HepG2 (cell line): ENCODE results near the gene MICA. TPM values are rescaled to one million over a fixed set of nuclear protein-coding genes. Genes with fewer than 3 reads are reported as not detected.
A peak's percentile ranks its signal among the peaks of the same experiment; 100 is the strongest.

ENCODE experiments used
- ATAC-seq: fragments of 200-7000 bp; cut with Tn5 transposase; 3 replicates; pipeline ENCODE4 v1.9.1; 2020; ENCODE audit warnings: mild to moderate bottlenecking, moderate library complexity
- BruUV-seq: library from RNA; stranded (reverse); fragments of 400-500 nt; replicated peaks from 2 replicates; lab custom pipeline; 2021; lab: Mats Ljungman, UMichigan
- CTCF ChIA-PET: fragments of 300-600 bp; formaldehyde crosslinking; extraction: SDS; loops from one replicate; lab custom pipeline; 2021; ENCODE audit warnings: low total read pairs, inconsistent platforms, low intra/inter-chr PET ratio; lab: Yijun Ruan, JAX
- POLR2A ChIA-PET: fragments of 350-600 bp; sonication (Branson Sonifier 250); formaldehyde crosslinking; loops from one replicate; lab custom pipeline; 2020; ENCODE audit warnings: antibody characterized with exemption, inconsistent platforms; lab: Yijun Ruan, JAX
- DNase-seq: peaks from one replicate; pipeline ENCODE4 v3.0.0-alpha.2; 2015; ENCODE audit warnings: low spot score
- FAIRE-seq: peaks from 3 replicates; lab custom pipeline; 2011; peaks lifted over from hg19 to GRCh38; lab: Jason Lieb, UNC
- H2AFZ ChIP-seq: one replicate; pipeline ENCODE4 v1.6.1; 2011; ENCODE audit warnings: low read length, inconsistent platforms
- H3K27ac ChIP-seq: fragments of 300-600 bp; 3 replicates; pipeline ENCODE4 v1.8.0; 2011; ENCODE audit warnings: mixed run types, mild to moderate bottlenecking, mixed read lengths, low read length, inconsistent platforms; ENCODE audit not compliant: insufficient read depth; ENCODE audit errors: extremely low read length
- H3K27me3 ChIP-seq, 2 experiments: fragments of 200-600 bp in 1 of 2; 2 replicates in 1 of 2; 3 replicates in 1 of 2; pipeline versions ENCODE4 v1.6.0 to v1.8.0; 2011; ENCODE audit warnings: low read length in 2 of 2, mild to moderate bottlenecking in 2 of 2, moderate library complexity in 2 of 2, inconsistent platforms in 1 of 2; ENCODE audit not compliant: insufficient read depth in 2 of 2, control insufficient read depth in 1 of 2
- H3K36me3 ChIP-seq, 2 experiments: fragments of 200-600 bp in 1 of 2; replicated peaks in 1 of 2; 2 replicates in 1 of 2; 3 replicates in 1 of 2; pipeline versions ENCODE4 v1.5.1 to v1.8.0; 2011; ENCODE audit warnings: low read length in 2 of 2, inconsistent platforms in 1 of 2; ENCODE audit not compliant: insufficient read depth in 2 of 2, control insufficient read depth in 1 of 2
- H3K4me1 ChIP-seq: 2 replicates; pipeline ENCODE4 v1.5.1; 2012; ENCODE audit warnings: low read length, inconsistent platforms; ENCODE audit not compliant: insufficient read depth
- H3K4me2 ChIP-seq: 2 replicates; pipeline ENCODE4 v1.6.0; 2011; ENCODE audit warnings: low read depth, low read length, inconsistent platforms
- H3K4me3 ChIP-seq, 3 experiments: fragments of 200-600 bp in 1 of 3; sonication (generic), shearing (Covaris generic) in 1 of 3; replicated peaks in 1 of 3; 2 replicates each; pipeline ENCODE4 v1.5.1; 2011 to 2016; ENCODE audit warnings: low read length in 3 of 3, inconsistent platforms in 2 of 3, low read depth in 2 of 3, mild to moderate bottlenecking in 2 of 3, control low read depth in 1 of 3, mixed read lengths in 1 of 3; ENCODE audit not compliant: insufficient read depth in 1 of 3
- H3K79me2 ChIP-seq: one replicate; pipeline ENCODE4 v1.6.1; 2011; ENCODE audit warnings: low read length, inconsistent platforms; ENCODE audit not compliant: insufficient read depth
- H3K9ac ChIP-seq: 2 replicates; pipeline ENCODE4 v1.6.0; 2011; ENCODE audit warnings: mild to moderate bottlenecking, low read depth, low read length, inconsistent platforms; ENCODE audit not compliant: insufficient read depth
- H3K9me3 ChIP-seq: 2 replicates; pipeline ENCODE4 v1.5.1; 2012; ENCODE audit warnings: mild to moderate bottlenecking, low read length
- H4K20me1 ChIP-seq: 2 replicates; pipeline ENCODE4 v1.6.0; 2011; ENCODE audit warnings: inconsistent platforms, mild to moderate bottlenecking, low read length, moderate library complexity; ENCODE audit not compliant: insufficient read depth
- ARID5B ChIP-seq: IDR thresholded peaks from 2 replicates; pipeline ENCODE4 v1.4.0; 2020; ENCODE audit warnings: mild to moderate bottlenecking, missing genetic modification reagents
- BHLHE40 ChIP-seq: IDR thresholded peaks from 2 replicates; pipeline ENCODE4 v1.6.1; 2011; ENCODE audit warnings: low read length, improper control_type of control experiment
- CEBPB ChIP-seq: IDR thresholded peaks from 2 replicates; pipeline ENCODE4 v1.6.1; 2011; ENCODE audit warnings: low read depth, low read length, improper control_type of control experiment, borderline replicate concordance
- DR1 ChIP-seq: sonication (generic); formaldehyde crosslinking; IDR thresholded peaks from 2 replicates; pipeline ENCODE4 v1.8.0; 2021; ENCODE audit warnings: mild to moderate bottlenecking, missing genetic modification reagents, inconsistent platforms
- HNRNPLL ChIP-seq: fragments of 200-400 bp; formaldehyde crosslinking; IDR thresholded peaks from 2 replicates; pipeline ENCODE4 v1.6.1; 2017; ENCODE audit warnings: mild to moderate bottlenecking, low read depth, low read length; ENCODE audit not compliant: poor library complexity, severe bottlenecking
- MEIS1 ChIP-seq: sonication (generic); formaldehyde crosslinking; IDR thresholded peaks from 2 replicates; pipeline ENCODE4 v1.9.0; 2021; ENCODE audit warnings: mild to moderate bottlenecking, missing genetic modification reagents, moderate library complexity, borderline replicate concordance
- NFIB ChIP-seq: sonication (generic); formaldehyde crosslinking; IDR thresholded peaks from 2 replicates; pipeline ENCODE4 v1.9.0; 2021; ENCODE audit warnings: missing genetic modification reagents, mild to moderate bottlenecking, borderline replicate concordance
- SP1 ChIP-seq, 2 experiments: fragments of 450-650 bp in 1 of 2; sonication (generic) in 1 of 2; formaldehyde crosslinking in 1 of 2; IDR thresholded peaks; 2 replicates each; pipeline versions ENCODE4 v1.4.0 to v1.6.1; 2016 to 2020; ENCODE audit warnings: missing genetic modification reagents in 1 of 2
- ZFP36 ChIP-seq: fragments of 150-350 bp; IDR thresholded peaks from 2 replicates; pipeline ENCODE4 v1.6.1; 2018; ENCODE audit warnings: borderline replicate concordance, low read length, low read depth; ENCODE audit not compliant: partially characterized antibody
- ZNF329 ChIP-seq: sonication (generic); formaldehyde crosslinking; IDR thresholded peaks from 2 replicates; pipeline ENCODE4 v1.9.0; 2021; ENCODE audit warnings: low read depth, mild to moderate bottlenecking, missing genetic modification reagents
- ZNF331 ChIP-seq: sonication (generic); formaldehyde crosslinking; IDR thresholded peaks from 2 replicates; pipeline ENCODE4 v1.4.0; 2020; ENCODE audit warnings: missing genetic modification reagents
- ZNF644 ChIP-seq: IDR thresholded peaks from 2 replicates; pipeline ENCODE4 v1.6.1; 2016; ENCODE audit warnings: low read depth
- ZNF780A ChIP-seq: sonication (generic); formaldehyde crosslinking; IDR thresholded peaks from 2 replicates; pipeline ENCODE4 v1.8.0; 2022; ENCODE audit warnings: mild to moderate bottlenecking, missing genetic modification reagents, moderate library complexity
- WGBS: methylation state at CpG from one replicate; pipeline ENCODE4 v1.1.6; 2017; ENCODE audit warnings: low lambda C conversion rate; 5-methylcytosine and 5-hydroxymethylcytosine counted together
- in situ Hi-C: cut with HindIII; loops from 2 replicates; pipeline ENCODE4 v1.10.0; 2017; ENCODE audit warnings: low pct_unique_long_range_greater_than_20kb; ENCODE audit not compliant: extremely low pct_ligation_motif_present
- intact Hi-C: fragments of 100-400 bp; cut with micrococcal nuclease; formaldehyde crosslinking; loops from one replicate; pipeline ENCODE4 v1.10.0; 2022; ENCODE audit not compliant: unreplicated experiment
- polyA plus RNA-seq, 8 experiments: library from polyadenylated mRNA; depleted of rRNA in 3 of 8; stranded (reverse) in 7 of 8; unstranded in 1 of 8; fragments of >200 nt; fragmentation: Illumina TruSeq in 4 of 8; extraction: Trizol in 4 of 8; gene quantifications; 2 replicates each; pipeline versions ENCODE4 v1.2.1 to v1.2.3, GENCODE V29; 2011 to 2016; ENCODE audit warnings: low read depth in 4 of 8, missing spikeins in 1 of 8, mixed read lengths in 1 of 8; ENCODE audit not compliant: insufficient read depth in 1 of 8
- total RNA-seq, 5 experiments: library from RNA; depleted of rRNA; stranded (reverse); fragments of >200 nt; fragmentation: Illumina TruSeq; extraction: Trizol; gene quantifications; 2 replicates each; pipeline ENCODE4 v1.2.3, GENCODE V29; 2016; ENCODE audit warnings: low read depth in 1 of 5
- TF ChIP-seq, protein P1 (sequence below): sonication (generic); formaldehyde crosslinking; IDR thresholded peaks from 2 replicates; pipeline ENCODE4 v1.4.0; 2020; ENCODE audit warnings: missing genetic modification reagents
- TF ChIP-seq, protein P2 (sequence below): sonication (generic); formaldehyde crosslinking; IDR thresholded peaks from 2 replicates; pipeline ENCODE4 v1.4.0; 2020; ENCODE audit warnings: missing genetic modification reagents; ENCODE audit errors: not compliant biosample characterization

Gene MICA
- total and polyA plus RNA-seq, 2 of the 13 experiments (the other 11 are each of a cell fraction or from before 2014, with no cell fraction given), result 21.6 to 38.1 TPM

DNA sequence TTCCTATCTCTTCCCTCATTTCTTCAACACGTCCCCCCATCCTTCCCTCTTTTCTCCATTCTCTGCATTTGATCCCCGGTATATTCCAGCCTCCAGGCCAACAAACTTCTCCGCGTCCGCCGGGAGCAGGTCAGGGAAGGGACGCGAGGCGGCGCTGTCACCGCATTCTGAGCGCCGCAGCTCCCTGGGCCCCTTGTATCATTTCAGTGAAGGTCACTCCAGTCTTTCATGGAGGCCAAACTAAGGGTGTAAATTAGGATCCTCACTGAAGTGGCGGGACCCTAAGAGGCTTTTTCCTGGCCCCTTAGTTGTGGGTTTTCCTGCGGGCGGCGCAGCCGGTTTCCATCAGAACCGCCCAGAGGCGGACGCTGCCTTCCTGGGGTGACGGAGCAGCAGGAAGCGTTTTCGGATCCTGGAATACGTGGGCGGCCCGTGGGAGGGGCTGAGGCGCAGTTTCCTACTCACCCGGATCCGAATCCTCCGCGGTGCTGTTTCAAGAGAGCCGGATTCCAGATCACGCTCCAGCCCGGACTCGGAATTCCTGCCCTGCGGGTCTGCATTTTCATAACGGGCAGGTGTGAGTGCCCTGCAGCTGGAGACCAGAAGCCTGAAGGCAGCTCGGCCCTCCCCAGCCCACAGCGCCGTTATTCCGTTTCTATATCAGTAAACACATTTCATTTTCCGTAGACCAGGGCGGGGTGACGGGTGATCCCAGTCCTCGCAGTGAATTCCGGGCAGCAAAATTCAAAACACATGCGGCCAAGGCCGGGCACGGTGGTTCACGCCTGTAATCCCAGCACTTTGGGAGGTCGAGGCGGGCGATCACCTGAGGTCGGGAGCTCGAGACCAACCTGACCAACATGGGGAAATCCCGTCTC is 3.6 kb upstream of the MICA start:
- in situ Hi-C loops (loop anchor here (5.0 kb wide), 1 partner anchor 42 kb away; no protein-coding TSS in a partner anchor), intact Hi-C loops (loop anchor here (1.0 kb wide), 1 partner anchor 42 kb away; no protein-coding TSS in a partner anchor)
- Histone ChIP-seq H3K4me1 (peaks cover 49% of the 10 kb centered on the region), H4K20me1 (peaks cover 10% of the 10 kb centered on the region; the same call in 1 of the 2 replicates), H3K36me3 (no peaks in the 10 kb centered on the region), H3K9ac (peak overlapping the region; percentile 77), H2AFZ (peak overlapping the region; percentile 79), H3K9me3 (0 out of 2 replicates have a peak, but pooled peaks cover 3% of the 10 kb centered on the region), H3K4me3 (peak overlapping the region; percentile 78 to 96 (median 96)), H3K27me3 (no peaks in the 10 kb centered on the region; a peak in 1 of 5 replicates), H3K27ac (peak overlapping the region; percentile 87), H3K4me2 (peak overlapping the region; percentile 97), H3K79me2 (peaks cover 36% of the 10 kb centered on the region)
- DNase-seq, result peak; percentile 84
- ATAC-seq, result peak; percentile 64
- BruUV-seq, result TSS peak; percentile 66
- FAIRE-seq, result peak; percentile 43
- ChIA-PET POLR2A (interaction anchor here (0.6 to 4.2 kb wide), 9 partner anchors 43 to 1572 kb away, joined by 3 to 22 read pairs (median 3); partner anchors contain the start of gene APOM), CTCF (interaction anchor here (4.9 kb wide), 1 partner anchor 42 kb away, joined by 102 read pairs; no protein-coding TSS in a partner anchor)
- WGBS, result under 1% methylated on average over 31 of the region's 57 CpGs
- TF ChIP-seq SP1 (IDR thresholded peaks at IDR 0.05) (no peak), SP1 (CRISPR knock-in tag; IDR thresholded peaks at IDR 0.05) (peak; percentile 27; the same call in 1 of the 2 replicates), DR1 (no peak), ZNF331 (CRISPR knock-in tag) (peak; percentile 12), ZFP36 (no peak), CEBPB (no peak), ZNF329 (peak; percentile 53; the same call in 1 of the 2 replicates), BHLHE40 (no peak), ZNF644 (peak; percentile 53; the same call in 1 of the 2 replicates), MEIS1 (peak; percentile 72; the same call in 1 of the 2 replicates), NFIB (CRISPR knock-in tag) (no peak), ARID5B (peak; percentile 45), HNRNPLL (peak; percentile 89), ZNF780A (CRISPR knock-in tag) (0 out of 2 replicates have a peak, but pooled peaks have one; percentile 36)
- TF ChIP-seq, protein P1, sequence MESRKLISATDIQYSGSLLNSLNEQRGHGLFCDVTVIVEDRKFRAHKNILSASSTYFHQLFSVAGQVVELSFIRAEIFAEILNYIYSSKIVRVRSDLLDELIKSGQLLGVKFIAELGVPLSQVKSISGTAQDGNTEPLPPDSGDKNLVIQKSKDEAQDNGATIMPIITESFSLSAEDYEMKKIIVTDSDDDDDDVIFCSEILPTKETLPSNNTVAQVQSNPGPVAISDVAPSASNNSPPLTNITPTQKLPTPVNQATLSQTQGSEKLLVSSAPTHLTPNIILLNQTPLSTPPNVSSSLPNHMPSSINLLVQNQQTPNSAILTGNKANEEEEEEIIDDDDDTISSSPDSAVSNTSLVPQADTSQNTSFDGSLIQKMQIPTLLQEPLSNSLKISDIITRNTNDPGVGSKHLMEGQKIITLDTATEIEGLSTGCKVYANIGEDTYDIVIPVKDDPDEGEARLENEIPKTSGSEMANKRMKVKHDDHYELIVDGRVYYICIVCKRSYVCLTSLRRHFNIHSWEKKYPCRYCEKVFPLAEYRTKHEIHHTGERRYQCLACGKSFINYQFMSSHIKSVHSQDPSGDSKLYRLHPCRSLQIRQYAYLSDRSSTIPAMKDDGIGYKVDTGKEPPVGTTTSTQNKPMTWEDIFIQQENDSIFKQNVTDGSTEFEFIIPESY (CRISPR knock-in tag), result peak; percentile 78
- TF ChIP-seq, protein P2, sequence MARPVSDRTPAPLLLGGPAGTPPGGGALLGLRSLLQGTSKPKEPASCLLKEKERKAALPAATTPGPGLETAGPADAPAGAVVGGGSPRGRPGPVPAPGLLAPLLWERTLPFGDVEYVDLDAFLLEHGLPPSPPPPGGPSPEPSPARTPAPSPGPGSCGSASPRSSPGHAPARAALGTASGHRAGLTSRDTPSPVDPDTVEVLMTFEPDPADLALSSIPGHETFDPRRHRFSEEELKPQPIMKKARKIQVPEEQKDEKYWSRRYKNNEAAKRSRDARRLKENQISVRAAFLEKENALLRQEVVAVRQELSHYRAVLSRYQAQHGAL, result no peak
